HL-60/S4 treated with retinoic acid at 250 ng/mL for 4 days and 3 days (cell line): ENCODE results near the gene TRDN.

ENCODE experiments used
- in situ Hi-C: fragments of 300-500 bp; cut with MboI; formaldehyde crosslinking; loops from 2 replicates; pipeline ENCODE4 v1.7.0; 2022; ENCODE audit warnings: low sequenced_read_pairs

The TRDN gene

GRCh38 chr6:123418071-123418470, 218.7 kb downstream of the TRDN start:
- in situ Hi-C loops = loop anchor here (25.0 kb wide), 1 partner anchor 294 kb away; no protein-coding TSS in a partner anchor

- in situ Hi-C loops = loop anchor here (25.0 kb wide), 1 partner anchor 295 kb away; no protein-coding TSS in a partner anchor
Observed at GRCh38 chr6:123417535-123417934, 219.2 kb downstream of the TRDN start.

- in situ Hi-C loops = loop anchor here (25.0 kb wide), 1 partner anchor 296 kb away; no protein-coding TSS in a partner anchor
Observed at GRCh38 chr6:123415844-123416468, 220.8 kb downstream of the TRDN start.

- in situ Hi-C loops = loop anchor here (25.0 kb wide), 1 partner anchor 307 kb away; no protein-coding TSS in a partner anchor
Observed at GRCh38 chr6:123404975-123405374, 231.8 kb downstream of the TRDN start.

- in situ Hi-C loops = loop anchor here (25.0 kb wide), 1 partner anchor 310 kb away; no protein-coding TSS in a partner anchor
Observed at GRCh38 chr6:123402052-123402451, 234.7 kb downstream of the TRDN start.

- in situ Hi-C loops = no loop called here
Observed at GRCh38 chr6:123398072-123398471, 238.7 kb downstream of the TRDN start.

GRCh38 chr6:123393331-123393730, 243.4 kb downstream of the TRDN start:
- in situ Hi-C loops = no loop called here

- in situ Hi-C loops = no loop called here
Observed at GRCh38 chr6:123383718-123384117, 253.0 kb downstream of the TRDN start.

GRCh38 chr6:123380257-123380656, 256.5 kb downstream of the TRDN start:
- in situ Hi-C loops = no loop called here

- in situ Hi-C loops = no loop called here
Observed at GRCh38 chr6:123372737-123373136, 264.0 kb downstream of the TRDN start.

- in situ Hi-C loops = no loop called here
Observed at GRCh38 chr6:123363912-123364311, 272.8 kb downstream of the TRDN start.

GRCh38 chr6:123360359-123360758, 276.4 kb downstream of the TRDN start:
- in situ Hi-C loops = no loop called here

GRCh38 chr6:123352705-123353104, 284.0 kb downstream of the TRDN start:
- in situ Hi-C loops = no loop called here

GRCh38 chr6:123352279-123352678, 284.5 kb downstream of the TRDN start:
- in situ Hi-C loops = no loop called here

- in situ Hi-C loops = no loop called here
Observed at GRCh38 chr6:123343836-123344235, 292.9 kb downstream of the TRDN start.

GRCh38 chr6:123338394-123338793, 298.4 kb downstream of the TRDN start:
- in situ Hi-C loops = no loop called here

GRCh38 chr6:123333000-123333756, 303.6 kb downstream of the TRDN start:
- in situ Hi-C loops = no loop called here

- in situ Hi-C loops = no loop called here
Observed at GRCh38 chr6:123332070-123332469, 304.7 kb downstream of the TRDN start.

- in situ Hi-C loops = no loop called here
Observed at GRCh38 chr6:123329337-123329736, 307.4 kb downstream of the TRDN start.

- in situ Hi-C loops = no loop called here
Observed at GRCh38 chr6:123323452-123324329, 313.1 kb downstream of the TRDN start.

GRCh38 chr6:123321020-123321419, 315.7 kb downstream of the TRDN start:
- in situ Hi-C loops = no loop called here
